CD1c-positive myeloid dendritic cell (primary cell): ENCODE data around the gene SRI.
A peak's percentile ranks its signal among the peaks of the same experiment; 100 is the strongest.
"Not testable (repeated sequence)": the region's sequence is repeated elsewhere in the genome, so short reads cannot be mapped to it uniquely, and the experiment has no call there.

Experiments
- DNase-seq: peaks from one replicate; pipeline ENCODE4 v3.0.0-alpha.2; 2016; ENCODE audit errors: extremely low spot score

The SRI gene, protein sequence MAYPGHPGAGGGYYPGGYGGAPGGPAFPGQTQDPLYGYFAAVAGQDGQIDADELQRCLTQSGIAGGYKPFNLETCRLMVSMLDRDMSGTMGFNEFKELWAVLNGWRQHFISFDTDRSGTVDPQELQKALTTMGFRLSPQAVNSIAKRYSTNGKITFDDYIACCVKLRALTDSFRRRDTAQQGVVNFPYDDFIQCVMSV

DNA sequence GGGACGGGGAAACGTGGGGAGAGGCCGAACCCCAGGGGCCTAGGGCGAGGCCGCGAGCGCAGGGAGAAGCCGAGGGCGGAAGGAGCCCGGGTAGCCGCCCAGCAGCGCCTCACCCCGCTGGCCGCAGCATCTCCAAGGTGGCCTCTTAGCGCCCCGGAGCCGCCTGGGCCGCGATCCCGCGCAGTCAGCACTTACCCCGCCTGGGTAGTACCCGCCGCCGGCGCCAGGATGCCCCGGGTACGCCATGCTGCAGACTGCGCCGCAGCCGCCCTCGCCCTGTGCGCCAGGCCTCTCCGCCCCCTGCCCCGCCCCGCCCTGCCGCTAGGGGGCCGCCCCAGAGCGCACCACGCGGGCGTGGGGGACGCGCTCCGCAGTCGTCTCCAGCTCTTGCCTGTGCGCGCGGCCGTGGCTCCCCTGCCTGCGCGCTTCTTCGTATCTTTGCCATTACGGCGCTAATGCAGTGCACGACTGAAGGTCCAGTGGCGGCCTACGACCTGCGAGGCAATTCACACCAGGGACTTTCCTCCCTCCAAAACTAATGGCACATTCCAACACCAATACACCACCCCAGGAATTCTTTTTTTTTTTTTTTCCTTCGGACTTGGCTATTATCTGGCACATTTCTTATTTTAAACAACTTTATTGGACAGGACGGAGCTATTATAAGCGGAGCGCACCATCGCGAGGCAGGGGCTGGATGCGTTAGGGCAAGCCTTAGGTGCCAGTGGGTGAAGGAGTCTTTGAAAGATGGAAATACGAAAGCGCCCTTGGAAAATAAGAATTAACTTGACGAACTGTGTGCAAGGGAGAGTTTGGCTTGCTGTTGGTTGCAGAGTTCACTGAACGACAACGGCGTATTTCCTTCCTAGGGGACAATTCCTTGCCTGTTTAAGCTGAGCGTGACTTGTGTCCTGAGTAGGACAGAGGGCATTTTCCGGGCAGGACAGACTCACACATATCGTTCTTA lies at the start of gene SRI:
Gene SRI, minus strand, starts transcription at position 258 of the 967 bp plus-strand sequence. Its CDS starts 12 bp downstream, at position 246.
- DNase-seq = peak; percentile 96

GRCh38 chr7:88269586-88269985 lies 49.7 kb upstream of the SRI start:
- peak; percentile 43 for DNase-seq

DNA sequence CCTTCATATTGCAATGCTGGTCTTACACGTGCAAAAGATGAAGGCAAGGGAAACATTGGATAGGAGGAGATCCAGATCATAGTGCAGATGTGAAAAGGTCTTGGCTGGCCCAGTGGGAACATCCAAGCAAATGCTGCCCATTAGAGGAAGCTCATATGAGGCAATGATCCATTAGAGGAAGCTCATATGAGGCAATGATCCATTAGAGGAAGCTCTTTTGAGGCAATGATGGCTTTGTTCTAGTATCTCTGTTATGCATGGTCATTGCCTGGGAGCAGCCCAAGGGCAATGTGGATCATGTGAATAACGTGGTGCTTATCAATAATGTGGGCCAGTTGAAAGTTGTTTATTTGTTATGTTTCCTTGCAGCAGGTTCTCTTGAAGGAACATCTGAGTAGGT lies 49.0 kb upstream of the SRI start:
- DNase-seq = peak; percentile 86

DNA sequence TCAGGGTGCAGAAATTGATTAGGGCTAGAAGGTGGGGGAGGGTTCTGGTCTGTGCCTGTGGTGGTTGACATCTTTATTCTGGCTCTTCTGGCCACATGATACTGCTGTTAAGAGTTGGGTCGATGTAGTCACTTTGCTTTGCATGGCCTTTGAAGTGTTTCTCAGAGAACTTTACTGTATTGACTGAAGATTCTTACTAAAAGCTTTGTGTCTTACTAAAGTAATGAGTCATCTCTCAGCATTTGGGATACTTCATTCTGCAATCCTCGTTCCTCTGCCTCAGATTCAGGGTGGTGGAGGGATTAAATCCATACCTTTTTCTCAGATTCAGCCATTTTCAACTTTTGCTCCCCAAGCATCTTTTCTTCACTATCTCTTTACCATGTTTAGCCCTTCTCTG lies 48.2 kb upstream of the SRI start:
- peak; percentile 33 for DNase-seq

- no peak for DNase-seq
Measured at GRCh38 chr7:88267421-88267820, 47.6 kb upstream of the SRI start.

- peak; percentile 75 for DNase-seq
Measured at GRCh38 chr7:88264987-88265386, 45.1 kb upstream of the SRI start.

DNA sequence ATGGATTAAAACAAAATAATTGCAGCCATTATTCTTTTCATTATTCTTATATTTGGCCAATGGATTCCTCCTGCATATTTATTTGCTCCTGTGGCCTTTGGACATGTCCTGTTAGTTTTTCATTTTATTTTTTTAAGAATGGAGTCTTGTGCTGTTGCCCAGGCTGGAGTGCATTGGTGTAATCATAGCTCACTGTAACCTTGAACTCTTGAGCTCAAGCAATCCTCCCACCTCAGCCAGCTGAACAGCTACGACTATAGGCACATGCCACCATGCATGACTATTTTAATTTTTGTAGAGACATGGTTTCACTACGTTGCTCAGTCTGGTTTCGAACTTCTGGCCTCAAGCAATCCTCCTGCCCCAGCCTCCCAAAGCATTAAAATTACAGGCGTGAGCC lies 42.7 kb upstream of the SRI start:
- no peak for DNase-seq

GRCh38 chr7:88260719-88261118 lies 40.9 kb upstream of the SRI start:
- DNase-seq = no peak

GRCh38 chr7:88259656-88260380 lies 40.0 kb upstream of the SRI start:
- DNase-seq = no peak

- not testable (repeated sequence) for DNase-seq
Measured at GRCh38 chr7:88258296-88258695, 38.5 kb upstream of the SRI start.

- DNase-seq = no peak
Measured at GRCh38 chr7:88256906-88257305, 37.1 kb upstream of the SRI start.

- DNase-seq = no peak
Measured at GRCh38 chr7:88254721-88255424, 35.0 kb upstream of the SRI start.

DNA sequence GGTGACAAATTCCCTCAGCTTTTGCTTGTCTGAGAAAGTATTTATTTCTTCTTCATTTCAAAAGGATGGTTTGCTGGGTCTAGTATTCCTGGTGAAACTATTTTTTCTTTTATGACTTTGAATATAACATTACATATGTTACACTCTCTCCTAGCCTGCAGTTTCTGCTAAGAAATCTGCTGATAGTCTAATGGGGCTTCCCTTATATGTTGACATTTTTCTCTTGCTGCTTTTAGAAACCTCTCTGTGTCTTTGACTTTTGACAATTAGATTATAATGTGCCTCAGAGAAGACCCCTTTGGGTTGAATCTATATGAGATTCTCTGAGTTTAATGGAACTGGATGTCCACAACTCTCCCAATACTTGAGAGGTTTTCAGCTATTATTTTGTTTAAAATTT lies 33.8 kb upstream of the SRI start:
- DNase-seq = no peak

DNA sequence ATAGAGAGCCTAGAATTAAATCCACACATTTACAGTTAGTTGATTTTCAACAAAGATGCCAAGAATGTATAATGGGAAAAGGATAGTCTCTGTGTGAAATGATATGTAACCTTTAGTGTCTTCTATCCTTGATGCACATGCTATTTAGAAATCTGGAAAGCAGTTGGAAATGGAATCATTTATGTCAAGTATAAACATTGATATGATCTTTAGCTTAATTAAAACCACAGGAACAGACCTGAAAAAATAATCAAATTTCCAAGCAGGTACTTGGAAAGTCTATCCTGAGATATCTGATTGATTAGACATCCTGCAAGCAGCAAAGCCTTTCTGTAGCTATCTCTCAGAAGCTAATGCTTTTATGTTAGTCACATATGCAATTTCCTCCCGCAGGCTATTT lies 24.4 kb upstream of the SRI start:
- DNase-seq = no peak

DNA sequence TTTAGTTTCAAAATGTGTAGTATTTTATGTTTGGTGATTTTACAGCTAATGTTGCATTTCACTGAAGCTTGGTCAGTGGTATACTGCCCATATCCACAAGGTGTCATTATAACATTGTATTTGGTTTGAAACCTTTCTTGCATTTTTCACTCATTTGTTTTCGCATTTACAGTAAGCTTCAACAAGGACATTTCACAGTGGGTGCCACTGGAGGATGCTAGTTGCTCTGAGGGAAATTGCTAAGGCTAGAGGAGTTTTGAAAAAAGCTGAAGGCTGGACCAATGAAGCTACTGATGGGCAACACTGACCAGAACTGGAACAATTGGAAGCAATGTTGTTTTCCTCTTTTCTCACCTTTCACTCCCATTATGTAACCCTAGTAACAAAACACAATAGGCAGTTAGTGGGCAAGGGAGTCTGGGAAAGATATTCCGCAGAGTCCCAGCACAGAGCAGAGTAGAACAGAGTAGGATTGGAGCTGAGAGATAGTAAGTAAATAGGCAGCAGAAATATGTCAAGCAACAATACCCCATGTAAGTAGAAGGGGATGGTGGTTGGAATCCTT lies 23.6 kb upstream of the SRI start:
- peak; percentile 65 for DNase-seq

GRCh38 chr7:88239852-88240251 lies 20.0 kb upstream of the SRI start:
- no peak for DNase-seq

DNA sequence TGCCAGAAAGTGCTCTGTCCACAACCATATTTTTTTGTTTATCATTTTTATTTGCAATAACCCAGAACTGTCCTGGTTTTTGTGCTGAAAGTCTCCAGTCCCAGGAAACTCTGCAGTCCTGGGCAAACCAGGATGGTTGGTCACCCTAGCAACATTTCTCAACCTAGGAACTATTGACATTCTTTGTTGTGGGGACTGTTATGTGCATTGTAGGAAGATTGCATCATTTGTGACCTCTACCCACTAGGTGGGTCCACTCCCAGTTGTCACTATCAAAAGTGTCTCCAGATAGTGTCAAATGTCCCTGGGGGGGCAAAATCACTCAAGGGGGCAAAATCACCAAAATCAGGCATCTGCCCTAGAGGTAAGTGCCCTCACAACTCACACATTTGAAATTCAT lies 14.0 kb upstream of the SRI start:
- DNase-seq = no peak

DNA sequence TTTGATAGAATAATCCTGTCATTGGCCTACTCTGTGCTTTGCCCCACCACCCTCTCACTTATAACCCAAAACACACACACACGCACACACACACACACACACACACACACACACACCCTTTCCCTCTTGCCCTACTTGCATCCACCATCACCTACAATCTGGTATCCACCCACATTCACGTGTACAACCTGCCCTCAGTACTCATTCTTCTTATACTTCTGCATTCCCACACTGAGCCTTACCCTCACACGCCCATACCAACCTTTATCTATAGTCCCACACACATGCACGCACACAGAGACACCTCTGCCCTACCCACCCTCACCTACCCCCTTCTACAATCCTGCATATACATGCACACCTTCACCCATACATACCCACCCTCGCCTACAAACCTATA lies 10.8 kb upstream of the SRI start:
- DNase-seq = no peak

DNA sequence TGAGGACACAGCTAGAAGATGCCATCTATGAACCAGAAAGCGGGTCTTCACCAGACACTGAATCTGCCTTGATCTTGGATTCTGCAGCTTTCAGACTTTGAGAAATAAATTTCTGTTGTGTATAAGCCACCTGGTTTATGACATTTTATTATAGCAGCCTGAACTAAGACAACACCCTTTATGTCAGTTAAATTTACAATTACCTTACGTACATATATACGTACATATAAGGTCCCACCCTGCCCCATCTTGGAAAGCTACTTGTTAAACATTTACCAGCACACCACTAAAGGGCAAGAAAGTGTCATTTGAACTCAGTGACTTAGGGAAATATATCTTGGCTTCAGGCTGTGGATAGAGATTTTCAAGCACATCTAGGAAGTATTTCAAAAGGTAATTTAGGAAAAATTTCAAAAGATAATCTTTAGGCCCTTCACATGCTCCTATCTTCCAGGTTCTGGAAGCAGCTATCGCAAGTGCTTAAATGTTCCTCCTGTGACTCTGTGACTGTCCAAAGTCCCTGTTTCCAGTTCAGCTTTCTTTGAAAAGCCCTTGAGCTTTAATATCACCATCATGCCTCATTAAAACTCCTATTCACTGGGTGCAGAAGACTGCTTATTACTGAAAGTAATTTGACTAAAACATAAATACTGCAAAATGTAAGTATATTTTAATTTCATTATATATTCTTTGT lies 9.6 kb upstream of the SRI start:
- DNase-seq = no peak

DNA sequence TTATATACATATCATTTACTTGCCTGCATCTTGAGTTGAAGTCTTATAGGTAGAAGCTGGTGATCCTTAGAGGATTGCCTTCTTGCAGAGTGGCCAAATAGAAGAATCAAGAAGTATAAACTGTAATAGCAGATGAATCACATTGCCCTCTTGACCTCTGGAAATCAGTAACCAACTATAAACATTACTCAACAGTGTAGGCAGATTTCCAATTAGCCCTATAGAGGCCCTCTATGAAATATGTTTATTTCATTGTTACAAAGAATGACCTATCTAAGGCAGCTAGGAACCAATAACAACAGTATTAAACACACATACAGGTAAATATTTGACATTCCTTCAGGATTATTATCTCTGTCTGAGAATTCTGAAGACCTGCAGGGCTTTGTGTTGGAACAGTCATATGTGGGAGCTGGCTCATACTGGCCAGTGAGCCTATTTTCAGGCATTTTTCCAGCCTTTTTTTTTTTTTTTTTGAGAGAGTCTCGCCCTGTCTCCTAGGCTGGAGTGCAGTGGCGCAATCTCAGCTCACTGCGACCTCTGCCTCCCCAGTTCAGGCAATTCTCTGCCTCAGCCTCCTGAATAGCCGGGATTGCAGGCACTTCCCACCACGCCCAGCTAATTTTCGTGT lies 7.2 kb upstream of the SRI start:
- DNase-seq = peak; percentile 48
